ENCODE data around the gene MLXIP.

MLXIP gene

DNA sequence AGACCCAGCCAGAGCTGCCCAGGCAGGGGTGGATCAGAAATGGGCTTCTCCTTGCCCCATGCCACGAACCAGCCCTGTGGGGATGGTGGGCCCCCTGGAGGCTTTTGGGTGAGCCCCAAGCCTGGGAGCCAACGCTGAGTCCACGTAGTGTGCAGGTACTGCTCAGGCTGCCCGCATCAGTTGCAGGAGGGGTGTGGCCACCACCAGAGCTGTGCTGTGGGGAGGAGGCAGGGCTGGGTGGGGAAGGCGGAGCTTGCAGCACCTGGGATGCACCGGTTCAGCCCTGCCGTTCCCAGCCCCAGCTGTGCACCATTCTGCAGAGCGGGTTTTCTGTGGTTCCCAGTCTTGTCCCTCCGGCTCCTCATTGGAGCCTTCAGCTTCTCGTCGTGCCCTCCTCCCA is 59.1 kb downstream of the MLXIP start:
- Histone ChIP-seq H2AFZ (ENCODE audit: low read depth) (no peak overlapping the region), H3K4me1 (ENCODE audit: low read depth, poor library complexity, severe bottlenecking) (no peaks in the 10 kb centered on the region), H3K36me3 (ENCODE audit: insufficient read depth) (no peaks in the 10 kb centered on the region), H3K27me3 (ENCODE audit: insufficient read depth, low read depth) (no peaks in the 10 kb centered on the region), H3K27ac (no peak overlapping the region), H4K20me1 (ENCODE audit: insufficient read depth) (no peaks in the 10 kb centered on the region), H3K4me3 (IDR thresholded peaks at IDR 0.05; ENCODE audit: insufficient read depth, low read depth, low read length) (no peak overlapping the region), H3K79me2 (ENCODE audit: insufficient read depth, low read depth) (no peaks in the 10 kb centered on the region), H3K4me2 (no peak overlapping the region), H3K9ac (no peak overlapping the region)
- TF ChIP-seq, protein P1, sequence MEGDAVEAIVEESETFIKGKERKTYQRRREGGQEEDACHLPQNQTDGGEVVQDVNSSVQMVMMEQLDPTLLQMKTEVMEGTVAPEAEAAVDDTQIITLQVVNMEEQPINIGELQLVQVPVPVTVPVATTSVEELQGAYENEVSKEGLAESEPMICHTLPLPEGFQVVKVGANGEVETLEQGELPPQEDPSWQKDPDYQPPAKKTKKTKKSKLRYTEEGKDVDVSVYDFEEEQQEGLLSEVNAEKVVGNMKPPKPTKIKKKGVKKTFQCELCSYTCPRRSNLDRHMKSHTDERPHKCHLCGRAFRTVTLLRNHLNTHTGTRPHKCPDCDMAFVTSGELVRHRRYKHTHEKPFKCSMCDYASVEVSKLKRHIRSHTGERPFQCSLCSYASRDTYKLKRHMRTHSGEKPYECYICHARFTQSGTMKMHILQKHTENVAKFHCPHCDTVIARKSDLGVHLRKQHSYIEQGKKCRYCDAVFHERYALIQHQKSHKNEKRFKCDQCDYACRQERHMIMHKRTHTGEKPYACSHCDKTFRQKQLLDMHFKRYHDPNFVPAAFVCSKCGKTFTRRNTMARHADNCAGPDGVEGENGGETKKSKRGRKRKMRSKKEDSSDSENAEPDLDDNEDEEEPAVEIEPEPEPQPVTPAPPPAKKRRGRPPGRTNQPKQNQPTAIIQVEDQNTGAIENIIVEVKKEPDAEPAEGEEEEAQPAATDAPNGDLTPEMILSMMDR (conservative IDR thresholded peaks at IDR 0.05; ENCODE audit: low read depth, low read length) = no peak

DNA sequence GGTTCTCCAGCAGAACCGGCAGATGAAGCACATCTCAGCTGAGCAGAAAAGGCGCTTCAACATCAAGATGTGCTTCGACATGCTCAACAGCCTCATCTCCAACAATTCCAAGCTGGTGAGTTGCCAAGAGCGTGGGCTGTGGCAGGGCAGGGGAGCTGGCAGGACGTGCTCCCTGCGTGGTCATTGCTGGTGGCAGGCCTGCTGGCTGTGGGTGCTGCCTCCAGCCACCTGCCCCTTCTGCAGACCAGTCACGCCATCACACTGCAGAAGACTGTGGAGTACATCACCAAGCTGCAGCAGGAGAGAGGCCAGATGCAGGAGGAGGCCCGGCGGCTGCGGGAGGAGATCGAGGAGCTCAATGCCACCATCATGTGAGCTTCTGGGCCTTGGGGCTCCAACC is 59.6 kb downstream of the MLXIP start:
- H3K27ac ChIP-seq = no peak overlapping the region
- TF ChIP-seq, protein P1 (conservative IDR thresholded peaks at IDR 0.05; ENCODE audit: low read depth, low read length) = no peak

GRCh38 chr12:122138616-122139015 is 60.1 kb downstream of the MLXIP start:
- H3K27me3 ChIP-seq (ENCODE audit: insufficient read depth, low read depth) = no peaks in the 10 kb centered on the region
- TF ChIP-seq, protein P1 (conservative IDR thresholded peaks at IDR 0.05; ENCODE audit: low read depth, low read length) = no peak
- no peak overlapping the region for H2AFZ ChIP-seq (ENCODE audit: low read depth)
- H3K36me3 ChIP-seq (ENCODE audit: insufficient read depth) = no peaks in the 10 kb centered on the region
- no peak overlapping the region for H3K9ac ChIP-seq
- H4K20me1 ChIP-seq (ENCODE audit: insufficient read depth) = no peaks in the 10 kb centered on the region
- H3K4me3 ChIP-seq (IDR thresholded peaks at IDR 0.05; ENCODE audit: insufficient read depth, low read depth, low read length) = no peak overlapping the region
- H3K79me2 ChIP-seq (ENCODE audit: insufficient read depth, low read depth) = no peaks in the 10 kb centered on the region
- no peak overlapping the region for H3K27ac ChIP-seq
- no peaks in the 10 kb centered on the region for H3K4me1 ChIP-seq (ENCODE audit: low read depth, poor library complexity, severe bottlenecking)
- H3K4me2 ChIP-seq = no peak overlapping the region

More for the DNA sequence above, 59.6 kb downstream of the MLXIP start:
- H3K79me2 ChIP-seq (ENCODE audit: insufficient read depth, low read depth) = no peaks in the 10 kb centered on the region
- H3K4me2 ChIP-seq = no peak overlapping the region
- no peaks in the 10 kb centered on the region for H4K20me1 ChIP-seq (ENCODE audit: insufficient read depth)
- H3K4me3 ChIP-seq (IDR thresholded peaks at IDR 0.05; ENCODE audit: insufficient read depth, low read depth, low read length) = no peak overlapping the region
- H3K9ac ChIP-seq = no peak overlapping the region
- no peaks in the 10 kb centered on the region for H3K4me1 ChIP-seq (ENCODE audit: low read depth, poor library complexity, severe bottlenecking)
- no peaks in the 10 kb centered on the region for H3K36me3 ChIP-seq (ENCODE audit: insufficient read depth)
- H2AFZ ChIP-seq (ENCODE audit: low read depth) = no peak overlapping the region
- no peaks in the 10 kb centered on the region for H3K27me3 ChIP-seq (ENCODE audit: insufficient read depth, low read depth)

GRCh38 chr12:122139266-122139665 is 60.7 kb downstream of the MLXIP start:
- no peak overlapping the region for H3K27ac ChIP-seq
- no peaks in the 10 kb centered on the region for H3K27me3 ChIP-seq (ENCODE audit: insufficient read depth, low read depth)
- H3K4me2 ChIP-seq = no peak overlapping the region
- no peak overlapping the region for H3K9ac ChIP-seq
- TF ChIP-seq, protein P1 (conservative IDR thresholded peaks at IDR 0.05; ENCODE audit: low read depth, low read length) = no peak
- H4K20me1 ChIP-seq (ENCODE audit: insufficient read depth) = no peaks in the 10 kb centered on the region
- no peak overlapping the region for H2AFZ ChIP-seq (ENCODE audit: low read depth)
- no peaks in the 10 kb centered on the region for H3K4me1 ChIP-seq (ENCODE audit: low read depth, poor library complexity, severe bottlenecking)
- H3K4me3 ChIP-seq (IDR thresholded peaks at IDR 0.05; ENCODE audit: insufficient read depth, low read depth, low read length) = no peak overlapping the region
- no peaks in the 10 kb centered on the region for H3K79me2 ChIP-seq (ENCODE audit: insufficient read depth, low read depth)
- no peaks in the 10 kb centered on the region for H3K36me3 ChIP-seq (ENCODE audit: insufficient read depth)
